ENCODE measurements around the gene UVRAG.

The UVRAG gene

DNA sequence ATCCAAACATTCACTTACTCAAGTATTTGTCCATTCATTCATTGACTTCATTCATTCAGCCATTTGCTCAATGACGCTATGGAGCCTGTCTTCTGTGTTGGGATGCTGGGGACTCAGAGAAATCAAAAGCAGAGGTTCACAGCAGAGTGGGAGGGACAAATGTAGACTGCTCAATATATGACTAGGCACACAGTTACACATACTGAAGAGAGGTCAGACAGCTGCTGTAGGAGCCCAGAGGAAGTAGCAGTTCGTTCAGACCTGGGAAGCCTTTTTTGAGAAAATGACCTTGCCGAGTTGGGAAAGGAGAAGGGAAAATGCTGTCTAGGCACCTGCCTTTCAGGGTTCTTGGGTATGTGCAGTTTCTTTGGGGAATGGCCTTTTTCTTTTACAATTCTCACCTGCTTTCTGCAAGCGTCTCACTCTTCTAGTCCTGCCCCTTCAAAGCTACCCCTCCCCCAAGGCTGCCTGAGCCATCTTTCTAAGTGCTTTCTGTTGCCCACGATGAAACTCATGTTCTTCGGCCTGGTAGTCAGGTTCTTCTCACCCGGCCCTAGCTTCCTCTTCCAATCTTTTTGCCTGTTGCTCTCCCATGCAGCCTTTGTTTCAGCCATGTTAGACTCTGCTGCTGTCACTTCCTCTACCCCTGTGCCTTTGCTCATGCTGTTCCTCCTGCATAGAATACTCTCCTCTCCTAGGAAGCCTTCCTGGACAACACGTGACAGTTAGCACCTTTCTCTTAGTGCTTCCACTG, 4.2 kb upstream of the UVRAG start:
- Histone ChIP-seq H3K23ac (ENCODE audit: low read length in 2 of 2) (no peak overlapping the region), H2AK5ac (ENCODE audit: low read length, severe bottlenecking) (no peak overlapping the region), H2BK15ac (ENCODE audit: low read depth, poor library complexity, severe bottlenecking) (no peak overlapping the region), H3K4me3 (ENCODE audit: insufficient read depth in 1 of 2, low read depth in 1 of 2, low read length in 2 of 2) (no peak overlapping the region), H3K27ac (ENCODE audit: low read length, poor library complexity, severe bottlenecking) (no peak overlapping the region), H2BK12ac (ENCODE audit: low read length in 2 of 2) (no peak overlapping the region), H3K36me3 (ENCODE audit: control insufficient read depth in 1 of 2, insufficient read depth in 2 of 2, low read depth in 1 of 2, low read length in 2 of 2) (no peaks in the 10 kb centered on the region), H4K8ac (ENCODE audit: low read length) (no peak overlapping the region), H3K4ac (ENCODE audit: low read depth in 1 of 2, low read length in 2 of 2) (no peak overlapping the region), H3K79me1 (replicated peaks; ENCODE audit: low read length, poor library complexity, severe bottlenecking) (peaks cover 5% of the 10 kb centered on the region), H3K9ac (ENCODE audit: low read length) (no peak overlapping the region), H2BK120ac (ENCODE audit: low read depth, low read length) (no peak overlapping the region), H3K4me2 (ENCODE audit: low read length, poor library complexity, severe bottlenecking) (no peak overlapping the region), H3K9me3 (ENCODE audit: control insufficient read depth, low read length) (no peaks in the 10 kb centered on the region), H3K14ac (ENCODE audit: low read length in 2 of 2) (no peak overlapping the region), H4K91ac (ENCODE audit: low read length) (no peak overlapping the region), H3K4me1 (ENCODE audit: control insufficient read depth, insufficient read depth, low read depth, low read length) (peaks cover 6% of the 10 kb centered on the region), H2BK5ac (ENCODE audit: low read depth, low read length, poor library complexity, severe bottlenecking) (no peak overlapping the region), H3K18ac (ENCODE audit: low read depth in 1 of 2, low read length in 2 of 2) (no peak overlapping the region), H3K27me3 (ENCODE audit: control insufficient read depth in 1 of 2, insufficient read depth in 1 of 2, low read length in 2 of 2) (peaks cover 0 to 3% of the 10 kb centered on the region in 2 experiments), H2AFZ (ENCODE audit: low read depth, low read length) (no peak overlapping the region)
- 87% methylated on average over 8 of the region's 8 CpGs for WGBS
- DNase-seq = no peak

DNA sequence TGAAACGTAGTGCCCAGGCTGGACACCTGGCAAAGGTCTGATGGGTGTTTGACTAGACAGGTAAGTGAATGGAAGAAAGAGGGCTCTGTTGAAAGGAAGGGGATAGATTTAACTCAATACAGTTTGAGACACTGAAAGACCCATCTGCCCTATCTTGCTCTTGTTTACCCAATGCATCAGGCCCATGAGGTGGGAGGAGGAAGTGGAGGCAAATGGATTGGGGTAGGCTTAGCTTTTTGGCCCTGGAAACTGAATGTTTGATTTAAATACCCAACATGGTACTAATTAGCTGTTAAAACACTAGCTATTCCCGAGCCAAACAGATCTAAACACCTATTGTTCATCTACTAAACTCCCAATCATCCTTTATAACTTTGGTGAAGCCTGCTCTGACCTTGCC, 3.5 kb upstream of the UVRAG start:
- no peak for DNase-seq
- no peak overlapping the region for H3K4ac ChIP-seq (ENCODE audit: low read depth in 1 of 2, low read length in 2 of 2)
- no peak overlapping the region for H3K4me2 ChIP-seq (ENCODE audit: low read length, poor library complexity, severe bottlenecking)

DNA sequence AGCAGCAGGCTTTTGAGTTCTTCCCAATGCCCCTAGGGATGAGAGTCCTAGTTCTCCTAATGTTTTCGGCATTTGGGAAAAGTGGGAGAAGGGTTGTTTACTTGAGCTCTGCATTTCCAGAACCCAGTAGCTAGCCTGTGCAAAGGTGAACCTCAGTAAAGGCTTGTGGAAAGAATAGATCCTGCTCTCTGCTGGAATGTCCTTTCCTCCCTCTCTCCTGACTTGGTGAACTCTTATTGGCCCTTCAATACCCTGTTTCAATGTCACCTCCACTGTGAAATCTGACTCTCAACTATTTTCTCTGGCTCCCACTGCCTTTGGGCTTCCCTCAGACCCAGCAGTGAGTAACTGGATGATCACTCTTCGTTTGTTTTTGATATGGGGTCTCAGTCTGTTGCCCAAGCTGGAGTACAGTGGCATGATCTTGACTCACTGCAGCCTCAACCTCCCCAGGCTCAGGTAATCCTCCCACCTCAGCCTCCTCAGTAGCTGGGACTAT, 2.4 kb upstream of the UVRAG start:
- Histone ChIP-seq H3K36me3 (ENCODE audit: control insufficient read depth in 1 of 2, insufficient read depth in 2 of 2, low read depth in 1 of 2, low read length in 2 of 2) (no peaks in the 10 kb centered on the region), H3K18ac (ENCODE audit: low read depth in 1 of 2, low read length in 2 of 2) (no peak overlapping the region), H3K4me3 (ENCODE audit: insufficient read depth in 1 of 2, low read depth in 1 of 2, low read length in 2 of 2) (no peak overlapping the region), H3K9ac (ENCODE audit: low read length) (no peak overlapping the region), H3K27me3 (ENCODE audit: control insufficient read depth in 1 of 2, insufficient read depth in 1 of 2, low read length in 2 of 2) (peaks cover 0 to 3% of the 10 kb centered on the region in 2 experiments), H4K8ac (ENCODE audit: low read length) (no peak overlapping the region), H2AK5ac (ENCODE audit: low read length, severe bottlenecking) (no peak overlapping the region), H3K14ac (ENCODE audit: low read length in 2 of 2) (no peak overlapping the region), H3K79me1 (replicated peaks; ENCODE audit: low read length, poor library complexity, severe bottlenecking) (peaks cover 14% of the 10 kb centered on the region), H3K23ac (ENCODE audit: low read length in 2 of 2) (no peak overlapping the region), H3K4ac (ENCODE audit: low read depth in 1 of 2, low read length in 2 of 2) (no peak overlapping the region), H2AFZ (ENCODE audit: low read depth, low read length) (no peak overlapping the region), H2BK120ac (ENCODE audit: low read depth, low read length) (no peak overlapping the region), H2BK15ac (ENCODE audit: low read depth, poor library complexity, severe bottlenecking) (no peak overlapping the region), H3K4me1 (ENCODE audit: control insufficient read depth, insufficient read depth, low read depth, low read length) (peaks cover 9% of the 10 kb centered on the region), H2BK12ac (ENCODE audit: low read length in 2 of 2) (no peak overlapping the region), H4K91ac (ENCODE audit: low read length) (no peak overlapping the region), H2BK5ac (ENCODE audit: low read depth, low read length, poor library complexity, severe bottlenecking) (no peak overlapping the region), H3K4me2 (ENCODE audit: low read length, poor library complexity, severe bottlenecking) (no peak overlapping the region), H3K9me3 (ENCODE audit: control insufficient read depth, low read length) (no peaks in the 10 kb centered on the region), H3K27ac (ENCODE audit: low read length, poor library complexity, severe bottlenecking) (no peak overlapping the region)
- DNase-seq = no peak
- WGBS = 76% methylated on average over 2 of the region's 2 CpGs

More for the DNA sequence above, 3.5 kb upstream of the UVRAG start:
- no peaks in the 10 kb centered on the region for H3K36me3 ChIP-seq (ENCODE audit: control insufficient read depth in 1 of 2, insufficient read depth in 2 of 2, low read depth in 1 of 2, low read length in 2 of 2)
- H3K18ac ChIP-seq (ENCODE audit: low read depth in 1 of 2, low read length in 2 of 2) = no peak overlapping the region
- H2BK12ac ChIP-seq (ENCODE audit: low read length in 2 of 2) = no peak overlapping the region
- no peak overlapping the region for H2AFZ ChIP-seq (ENCODE audit: low read depth, low read length)
- no peak overlapping the region for H3K14ac ChIP-seq (ENCODE audit: low read length in 2 of 2)
- no peak overlapping the region for H4K91ac ChIP-seq (ENCODE audit: low read length)
- peaks cover 8% of the 10 kb centered on the region for H3K4me1 ChIP-seq (ENCODE audit: control insufficient read depth, insufficient read depth, low read depth, low read length)
- no peak overlapping the region for H3K23ac ChIP-seq (ENCODE audit: low read length in 2 of 2)
- no peak overlapping the region for H3K9ac ChIP-seq (ENCODE audit: low read length)
- H2BK15ac ChIP-seq (ENCODE audit: low read depth, poor library complexity, severe bottlenecking) = no peak overlapping the region
- H2BK5ac ChIP-seq (ENCODE audit: low read depth, low read length, poor library complexity, severe bottlenecking) = no peak overlapping the region
- no peak overlapping the region for H2BK120ac ChIP-seq (ENCODE audit: low read depth, low read length)
- H3K9me3 ChIP-seq (ENCODE audit: control insufficient read depth, low read length) = no peaks in the 10 kb centered on the region
- peaks cover 7% of the 10 kb centered on the region for H3K79me1 ChIP-seq (replicated peaks; ENCODE audit: low read length, poor library complexity, severe bottlenecking)
- no peak overlapping the region for H2AK5ac ChIP-seq (ENCODE audit: low read length, severe bottlenecking)
- H3K27ac ChIP-seq (ENCODE audit: low read length, poor library complexity, severe bottlenecking) = no peak overlapping the region
- H4K8ac ChIP-seq (ENCODE audit: low read length) = no peak overlapping the region
- peaks cover 0 to 3% of the 10 kb centered on the region in 2 experiments for H3K27me3 ChIP-seq (ENCODE audit: control insufficient read depth in 1 of 2, insufficient read depth in 1 of 2, low read length in 2 of 2)
- WGBS = 64% methylated on average over 2 of the region's 2 CpGs
- no peak overlapping the region for H3K4me3 ChIP-seq (ENCODE audit: insufficient read depth in 1 of 2, low read depth in 1 of 2, low read length in 2 of 2)

DNA sequence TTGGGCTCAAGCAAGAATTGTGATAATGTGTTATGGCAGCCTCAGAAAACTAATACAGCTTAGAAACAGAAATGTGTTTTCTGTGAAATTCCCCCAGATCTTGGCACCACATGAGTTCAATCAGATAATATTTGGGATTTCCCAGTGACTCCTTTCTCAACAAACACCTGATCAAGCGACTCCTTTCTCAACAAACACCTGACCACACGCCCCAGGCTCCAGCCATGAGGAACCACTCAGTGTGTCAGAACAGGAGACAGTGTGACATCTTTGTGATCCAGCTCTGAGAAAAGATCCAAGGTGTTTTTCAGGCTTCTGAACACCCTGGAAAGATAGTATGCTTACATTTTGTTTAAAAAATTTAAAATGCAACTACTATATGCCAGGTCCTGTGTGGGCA, 1.9 kb upstream of the UVRAG start:
- no peak overlapping the region for H3K9ac ChIP-seq (ENCODE audit: low read length)
- H3K4ac ChIP-seq (ENCODE audit: low read depth in 1 of 2, low read length in 2 of 2) = no peak overlapping the region
- DNase-seq = no peak
- WGBS = 93% methylated on average over 2 of the region's 2 CpGs
- peaks cover 14% of the 10 kb centered on the region for H3K79me1 ChIP-seq (replicated peaks; ENCODE audit: low read length, poor library complexity, severe bottlenecking)
- no peak overlapping the region for H2BK5ac ChIP-seq (ENCODE audit: low read depth, low read length, poor library complexity, severe bottlenecking)
- H3K27me3 ChIP-seq (ENCODE audit: control insufficient read depth in 1 of 2, insufficient read depth in 1 of 2, low read length in 2 of 2) = peaks cover 0 to 3% of the 10 kb centered on the region in 2 experiments
- H3K36me3 ChIP-seq (ENCODE audit: control insufficient read depth in 1 of 2, insufficient read depth in 2 of 2, low read depth in 1 of 2, low read length in 2 of 2) = no peaks in the 10 kb centered on the region
- no peak overlapping the region for H2BK12ac ChIP-seq (ENCODE audit: low read length in 2 of 2)
- no peak overlapping the region for H2BK15ac ChIP-seq (ENCODE audit: low read depth, poor library complexity, severe bottlenecking)
- H3K27ac ChIP-seq (ENCODE audit: low read length, poor library complexity, severe bottlenecking) = no peak overlapping the region
- H3K4me2 ChIP-seq (ENCODE audit: low read length, poor library complexity, severe bottlenecking) = no peak overlapping the region
- H2AK5ac ChIP-seq (ENCODE audit: low read length, severe bottlenecking) = no peak overlapping the region
- H3K4me3 ChIP-seq (ENCODE audit: insufficient read depth in 1 of 2, low read depth in 1 of 2, low read length in 2 of 2) = no peak overlapping the region
- no peak overlapping the region for H3K14ac ChIP-seq (ENCODE audit: low read length in 2 of 2)
- H4K91ac ChIP-seq (ENCODE audit: low read length) = no peak overlapping the region
- H3K9me3 ChIP-seq (ENCODE audit: control insufficient read depth, low read length) = no peaks in the 10 kb centered on the region
- no peak overlapping the region for H3K23ac ChIP-seq (ENCODE audit: low read length in 2 of 2)
- H3K4me1 ChIP-seq (ENCODE audit: control insufficient read depth, insufficient read depth, low read depth, low read length) = peaks cover 9% of the 10 kb centered on the region
- no peak overlapping the region for H4K8ac ChIP-seq (ENCODE audit: low read length)
- H2BK120ac ChIP-seq (ENCODE audit: low read depth, low read length) = no peak overlapping the region
- H2AFZ ChIP-seq (ENCODE audit: low read depth, low read length) = no peak overlapping the region
- no peak overlapping the region for H3K18ac ChIP-seq (ENCODE audit: low read depth in 1 of 2, low read length in 2 of 2)

Data from mesenchymal stem cell (in vitro differentiated cells and primary cell).